CD4-positive, alpha-beta T cell treated with Interleukin-21 for 1 hour (primary cell): ENCODE data around the gene UACA.
A peak's percentile ranks its signal among the peaks of the same experiment; 100 is the strongest.
"Not testable (repeated sequence)": the region's sequence is repeated elsewhere in the genome, so short reads cannot be mapped to it uniquely, and the experiment has no call there.

Experiments
- DNase-seq: peaks from one replicate; pipeline ENCODE4 v3.0.0-alpha.2; 2020

Gene UACA

GRCh38 chr15:70707686-70708300, 55.6 kb downstream of the UACA start:
- no peak for DNase-seq

DNA sequence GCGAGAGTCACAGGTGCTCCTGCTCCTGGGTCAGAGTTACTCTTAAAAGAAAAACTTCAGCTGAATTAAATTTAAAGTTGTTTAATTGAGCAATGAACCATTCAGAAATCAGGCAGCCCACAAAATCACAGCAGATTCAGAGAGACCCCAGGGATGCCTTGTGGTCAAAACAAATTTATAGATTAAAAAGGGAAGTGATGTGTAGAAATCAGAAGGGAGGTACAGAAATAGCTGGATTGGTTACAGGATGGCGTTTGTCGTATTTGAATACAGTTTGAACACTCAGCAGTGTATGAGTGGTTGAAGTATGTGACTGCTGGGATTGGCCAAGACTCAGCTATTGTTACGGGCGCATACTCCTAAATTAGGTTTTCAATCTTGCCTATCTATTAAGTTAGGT, 58.6 kb downstream of the UACA start:
- DNase-seq: no peak

- no peak for DNase-seq
Measured at GRCh38 chr15:70704166-70704565, 59.2 kb downstream of the UACA start.

- DNase-seq: no peak
Measured at GRCh38 chr15:70703096-70703878, 60.1 kb downstream of the UACA start.

- no peak for DNase-seq
Measured at GRCh38 chr15:70702584-70702983, 60.8 kb downstream of the UACA start.

- no peak for DNase-seq
Measured at GRCh38 chr15:70701891-70702568, 61.3 kb downstream of the UACA start.

GRCh38 chr15:70701171-70701570, 62.2 kb downstream of the UACA start:
- no peak for DNase-seq

GRCh38 chr15:70699890-70700289, 63.5 kb downstream of the UACA start:
- no peak for DNase-seq

GRCh38 chr15:70698836-70699390, 64.4 kb downstream of the UACA start:
- no peak for DNase-seq

- no peak for DNase-seq
Measured at GRCh38 chr15:70698426-70698825, 64.9 kb downstream of the UACA start.

DNA sequence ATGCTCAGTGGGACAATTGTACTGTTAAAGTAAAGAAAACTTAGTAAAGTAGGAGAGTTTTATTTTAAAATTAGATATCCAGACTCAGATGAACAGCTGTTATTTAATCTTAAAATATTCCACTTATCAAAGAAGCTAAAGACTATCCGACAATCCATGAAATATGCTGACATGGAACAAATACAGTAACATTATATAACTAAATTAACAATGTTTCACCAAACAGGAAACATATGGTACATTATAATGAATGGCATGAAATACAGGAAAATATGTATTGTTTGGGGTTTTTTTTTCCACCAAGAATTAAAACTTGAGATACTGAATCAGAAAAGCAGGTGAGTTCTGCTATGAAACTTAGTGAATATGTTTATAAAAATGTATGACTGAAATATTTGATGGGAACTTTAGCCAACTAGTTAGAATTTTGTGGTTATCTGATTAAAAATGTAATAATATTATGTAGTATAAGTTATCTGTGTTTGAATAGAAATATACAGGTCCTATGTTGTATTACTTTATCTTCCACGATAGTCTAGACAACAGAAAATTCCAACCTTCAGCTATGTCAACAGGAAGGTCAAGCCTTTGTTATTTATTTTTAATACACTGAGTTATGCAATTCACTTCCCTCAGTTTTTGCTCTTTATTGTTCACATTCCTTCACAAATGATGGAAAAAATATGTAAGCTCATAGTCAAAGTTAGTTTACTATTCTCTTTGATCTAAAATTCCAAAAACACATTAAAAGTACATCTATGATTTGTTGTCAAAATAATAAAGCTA, 72.7 kb downstream of the UACA start:
- DNase-seq: no peak

GRCh38 chr15:70690021-70690420, 73.3 kb downstream of the UACA start:
- no peak for DNase-seq

DNA sequence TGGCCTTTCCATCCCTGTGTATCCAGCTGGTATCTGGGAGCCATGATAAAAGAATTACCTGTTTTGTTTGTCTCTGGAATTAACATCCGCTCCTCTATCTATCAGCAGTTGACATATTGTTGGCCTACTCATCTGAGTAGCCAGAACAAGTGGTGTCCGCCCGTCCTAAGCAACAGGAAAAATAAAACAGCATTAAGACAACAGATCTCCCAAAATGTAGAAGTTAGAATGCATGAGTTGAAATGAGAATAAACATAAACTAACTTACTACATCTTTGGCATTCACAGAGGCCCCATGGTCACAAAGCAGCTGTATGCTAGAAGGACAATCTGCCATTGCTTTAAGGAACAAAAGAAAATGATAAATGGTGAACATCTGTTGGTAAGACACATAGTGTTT, 75.9 kb downstream of the UACA start:
- no peak for DNase-seq

DNA sequence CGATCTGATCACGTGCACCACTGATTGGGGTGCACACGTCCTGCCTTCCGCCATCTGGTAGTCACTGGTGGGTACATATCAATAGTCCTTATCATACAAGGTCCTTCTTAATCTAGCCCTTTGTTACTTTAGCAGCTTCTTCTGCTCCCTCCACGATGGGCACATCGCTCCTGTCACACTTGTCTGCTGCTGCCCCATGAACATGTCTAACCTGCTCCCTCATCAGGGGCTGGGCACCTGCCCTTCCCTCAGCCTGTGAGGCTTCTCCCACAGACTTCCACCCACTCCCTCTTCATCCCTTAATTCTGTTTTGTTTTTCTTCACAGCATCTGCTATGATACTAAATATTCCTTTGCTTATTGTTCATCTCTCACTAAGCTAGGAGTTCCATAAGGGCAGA, 82.5 kb downstream of the UACA start:
- no peak for DNase-seq

GRCh38 chr15:70679919-70680231, 83.5 kb downstream of the UACA start:
- no peak for DNase-seq

DNA sequence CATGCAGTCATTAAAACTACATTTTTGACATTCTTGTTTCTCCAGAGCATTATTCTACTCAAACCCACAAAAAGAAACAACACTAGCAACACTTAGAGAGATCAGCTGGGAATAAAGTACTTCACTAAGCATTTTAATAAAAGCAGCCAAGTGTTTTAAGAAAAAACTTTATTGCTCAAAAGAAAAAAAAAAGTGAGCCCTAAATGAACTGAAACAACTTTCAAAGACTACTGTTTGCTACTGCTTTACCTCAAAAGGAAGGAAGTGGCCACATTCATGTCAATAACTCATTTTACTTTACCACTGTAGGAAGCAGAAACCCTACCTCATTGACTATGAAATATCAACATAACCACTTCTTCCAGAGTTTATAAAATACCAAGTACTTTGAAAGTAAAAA, 91.3 kb downstream of the UACA start:
- DNase-seq: peak; percentile 55

GRCh38 chr15:70670680-70671079, 92.7 kb downstream of the UACA start:
- peak; percentile 17 for DNase-seq

DNA sequence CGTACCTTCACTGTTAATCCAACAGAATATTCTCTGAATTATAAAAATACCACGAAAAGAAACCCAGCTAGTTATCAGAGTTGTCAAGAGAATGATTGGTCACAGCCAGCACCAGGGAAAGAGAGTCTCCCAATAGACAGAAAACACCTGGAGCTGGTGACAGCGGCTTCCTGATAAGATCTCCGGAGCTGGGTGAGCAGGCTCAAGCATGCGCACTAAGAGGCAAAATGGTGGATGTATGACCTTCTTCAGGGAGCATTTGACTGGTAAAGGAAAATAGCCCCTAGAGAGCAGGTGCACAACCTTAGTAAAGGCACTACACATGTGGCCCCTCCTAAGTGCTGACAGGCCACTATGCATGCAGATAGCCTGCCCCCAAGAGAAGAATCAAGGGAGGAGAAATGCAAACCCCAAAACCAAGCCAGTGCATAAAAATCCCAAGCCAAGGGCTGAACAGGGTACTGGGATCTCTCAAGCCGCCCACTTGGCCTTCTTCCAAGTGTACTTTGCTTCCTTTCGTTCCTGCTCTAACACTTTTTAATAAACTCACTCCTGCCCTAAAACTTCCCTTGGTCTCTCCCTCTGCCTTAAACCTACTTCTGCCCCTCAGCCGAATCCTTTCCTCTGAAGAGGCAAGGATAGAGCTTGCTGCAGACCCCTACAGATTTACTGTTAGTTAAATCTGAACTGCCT, 93.2 kb downstream of the UACA start:
- DNase-seq: no peak

DNA sequence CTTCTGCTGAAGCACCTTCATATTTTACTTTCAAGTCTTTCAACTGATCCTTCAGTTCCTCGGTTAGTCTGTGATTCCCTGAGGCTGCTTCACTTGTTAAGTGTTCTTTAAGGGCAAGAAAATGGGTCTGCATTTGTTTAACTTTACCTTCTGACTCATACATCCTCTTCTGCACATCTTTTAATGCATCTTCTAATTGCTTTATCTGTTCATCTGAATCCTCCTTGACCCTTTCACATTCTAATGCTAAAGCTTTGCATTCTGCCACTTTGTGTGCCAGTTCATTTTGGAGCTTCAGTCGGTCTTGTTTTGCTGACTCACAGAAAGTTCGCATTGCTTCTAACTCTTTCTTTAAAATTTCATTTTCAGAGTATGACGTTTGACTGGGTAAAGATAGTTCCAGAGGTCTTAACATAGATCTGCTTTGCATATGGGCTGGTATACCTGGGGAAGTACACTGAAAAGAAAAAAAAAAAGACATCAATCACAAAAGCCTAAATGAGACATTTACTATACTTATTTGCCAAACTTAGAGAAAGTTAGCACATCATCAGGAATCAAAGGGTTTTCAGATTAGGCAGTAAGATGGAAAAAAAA, 94.3 kb downstream of the UACA start:
- DNase-seq: no peak

DNA sequence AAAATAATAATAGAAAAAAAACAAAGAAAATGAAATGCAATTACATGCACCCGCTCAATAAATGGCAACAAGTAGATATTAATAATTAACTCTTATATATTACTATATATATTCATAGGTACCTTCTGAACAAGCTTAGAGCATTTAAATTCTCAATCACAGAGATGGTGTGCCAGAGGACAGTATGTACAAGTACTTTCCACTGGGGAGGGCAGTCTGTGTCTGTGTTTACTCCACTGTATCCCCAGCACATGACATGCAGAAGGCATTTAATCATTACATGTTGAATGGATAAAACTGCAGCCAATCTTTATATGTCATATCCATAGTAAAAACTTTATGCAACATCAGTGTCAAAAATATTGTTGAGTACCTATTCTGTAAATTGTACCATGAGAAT, 97.8 kb downstream of the UACA start:
- DNase-seq: no peak

DNA sequence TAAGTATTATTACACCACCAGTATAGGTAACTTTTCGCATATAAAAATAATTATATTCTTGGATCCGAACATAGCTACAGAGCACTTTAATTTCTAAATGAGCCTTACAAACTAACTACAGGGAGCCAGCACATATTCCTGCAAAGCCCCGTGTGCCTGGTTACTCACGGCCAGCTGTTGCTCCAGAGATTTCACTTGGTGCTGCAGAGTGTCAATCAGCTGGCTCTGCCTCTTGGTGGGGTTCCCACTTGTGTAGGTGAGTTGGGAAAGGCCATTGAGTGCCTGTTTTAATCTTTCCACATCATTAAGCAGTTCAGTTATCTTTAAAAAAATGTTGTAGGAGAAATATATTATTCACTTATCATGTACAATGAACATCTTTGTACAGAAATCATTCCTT, 98.9 kb downstream of the UACA start:
- DNase-seq: no peak

- not testable (repeated sequence) for DNase-seq
Measured at GRCh38 chr15:70663069-70663468, 100.3 kb downstream of the UACA start.
